GM18508 (cell line): ENCODE results near the gene GNG13.
"Not testable (repeated sequence)": the region's sequence is repeated elsewhere in the genome, so short reads cannot be mapped to it uniquely, and the experiment has no call there.

ENCODE experiments used
- ATAC-seq: cut with Tn5 transposase; IDR thresholded peaks from one replicate; pipeline ENCODE4 v1.9.1; 2021; ENCODE audit warnings: moderate number of reproducible peaks; ENCODE audit not compliant: insufficient read depth, unreplicated experiment

The GNG13 gene

DNA sequence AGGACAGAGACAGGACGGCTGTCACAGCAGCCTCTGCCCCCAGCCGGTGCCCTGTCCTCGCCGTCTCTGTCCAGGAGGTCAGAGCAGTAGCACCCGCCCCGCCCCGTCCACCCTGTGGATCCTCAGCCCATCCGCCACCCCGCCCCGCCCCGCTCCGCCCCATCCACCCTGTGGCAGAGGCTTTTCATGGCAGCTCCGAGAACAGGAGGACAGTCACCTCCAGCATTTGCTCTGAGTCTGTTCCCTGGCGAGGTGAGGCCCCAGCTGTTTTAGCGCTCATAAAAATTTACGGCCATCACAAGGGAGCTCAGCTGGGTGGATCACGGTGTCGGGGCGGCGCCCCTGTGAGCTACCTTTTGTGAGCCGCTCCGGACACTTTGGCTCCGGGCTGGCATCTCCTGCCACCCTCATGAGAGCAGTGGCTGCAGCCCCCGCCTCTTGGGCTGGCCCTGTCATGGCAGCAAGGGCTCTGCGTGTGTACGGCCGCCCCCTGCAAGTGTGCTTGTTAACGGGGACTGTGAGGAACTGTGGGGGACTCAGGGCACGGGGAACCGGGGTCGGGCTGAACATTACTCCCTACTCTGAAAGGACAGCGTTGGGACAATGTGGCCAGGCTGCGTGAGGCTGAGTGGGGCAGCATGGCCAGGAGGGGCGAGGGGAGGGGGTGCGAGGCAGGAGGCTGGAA, 32.3 kb upstream of the GNG13 start:
- ATAC-seq, result no peak

DNA sequence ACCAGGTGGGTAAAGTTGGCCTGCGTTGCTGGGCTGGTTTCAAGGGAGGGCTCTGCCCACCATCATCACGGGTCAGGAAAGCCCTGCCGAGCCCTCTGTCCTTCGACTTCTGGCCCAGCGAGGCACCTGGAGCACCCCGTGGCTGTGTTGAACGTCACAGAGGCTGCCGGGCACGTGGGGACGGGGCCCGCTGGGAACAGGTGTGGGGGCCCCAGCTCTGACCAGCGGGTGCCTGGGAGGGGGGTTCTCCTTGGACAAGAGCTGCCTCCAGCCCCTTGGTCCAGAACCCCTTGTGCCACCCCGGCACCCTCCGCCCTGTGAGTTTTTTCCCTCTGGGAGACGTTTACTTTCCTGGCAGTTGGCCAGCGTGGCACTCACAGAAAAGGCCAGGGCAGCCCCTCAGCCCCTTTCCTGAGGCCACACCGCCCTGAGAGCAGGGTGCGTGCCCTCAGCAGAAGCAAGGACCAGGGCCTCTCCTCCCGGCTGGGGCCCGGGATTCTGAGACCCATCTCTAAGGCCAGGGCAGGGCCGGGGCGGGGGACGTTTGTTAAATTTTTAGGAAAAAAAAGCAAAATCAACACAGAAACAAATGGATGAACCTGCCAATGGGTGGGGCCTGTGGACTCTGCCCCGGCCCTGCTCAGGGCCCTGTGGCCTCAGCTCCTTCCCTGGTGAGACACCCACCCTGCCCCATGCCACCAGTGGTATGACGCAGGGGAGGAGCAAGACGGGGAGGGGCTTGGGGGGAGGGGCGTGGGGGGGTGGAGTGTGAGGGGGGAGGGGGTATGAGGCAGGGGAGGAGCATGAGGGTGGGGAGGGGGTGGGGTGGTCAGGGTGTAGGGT, 31.3 kb upstream of the GNG13 start:
- no peak for ATAC-seq

DNA sequence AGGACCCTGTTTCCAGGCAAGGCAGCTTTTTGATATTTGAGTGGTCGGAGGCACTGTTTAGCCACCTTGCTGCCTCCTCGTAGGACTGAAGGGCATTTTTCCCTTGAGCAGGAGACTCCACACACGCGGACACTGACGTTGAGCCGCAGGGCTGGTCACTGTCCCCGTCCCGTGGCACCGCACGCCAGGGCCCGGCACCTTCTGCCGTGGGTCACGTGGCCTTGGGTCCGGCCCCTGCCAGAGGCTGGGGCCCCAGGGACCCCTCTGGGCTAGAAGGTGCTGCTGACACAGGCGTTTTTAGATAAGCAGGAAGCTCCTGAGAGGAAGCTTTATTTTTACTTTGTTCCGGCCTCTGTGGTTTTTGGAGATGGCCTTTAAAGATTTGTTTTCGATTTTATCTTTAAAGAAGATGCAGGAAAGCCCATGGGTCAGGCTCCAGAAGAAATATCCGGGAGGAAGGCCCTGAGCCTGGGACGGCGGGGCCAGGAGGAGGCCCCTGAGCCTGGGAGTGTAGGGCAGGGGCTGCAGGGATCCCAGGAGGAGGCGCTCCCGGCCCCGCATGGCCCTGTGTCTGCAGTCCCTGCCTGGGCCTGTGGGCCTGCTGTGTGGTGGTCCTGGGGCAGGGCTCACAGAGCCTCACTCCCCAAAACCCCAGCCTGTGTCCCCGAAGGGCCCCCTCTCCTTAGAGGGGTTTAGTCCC, 30.5 kb upstream of the GNG13 start:
- no peak for ATAC-seq

DNA sequence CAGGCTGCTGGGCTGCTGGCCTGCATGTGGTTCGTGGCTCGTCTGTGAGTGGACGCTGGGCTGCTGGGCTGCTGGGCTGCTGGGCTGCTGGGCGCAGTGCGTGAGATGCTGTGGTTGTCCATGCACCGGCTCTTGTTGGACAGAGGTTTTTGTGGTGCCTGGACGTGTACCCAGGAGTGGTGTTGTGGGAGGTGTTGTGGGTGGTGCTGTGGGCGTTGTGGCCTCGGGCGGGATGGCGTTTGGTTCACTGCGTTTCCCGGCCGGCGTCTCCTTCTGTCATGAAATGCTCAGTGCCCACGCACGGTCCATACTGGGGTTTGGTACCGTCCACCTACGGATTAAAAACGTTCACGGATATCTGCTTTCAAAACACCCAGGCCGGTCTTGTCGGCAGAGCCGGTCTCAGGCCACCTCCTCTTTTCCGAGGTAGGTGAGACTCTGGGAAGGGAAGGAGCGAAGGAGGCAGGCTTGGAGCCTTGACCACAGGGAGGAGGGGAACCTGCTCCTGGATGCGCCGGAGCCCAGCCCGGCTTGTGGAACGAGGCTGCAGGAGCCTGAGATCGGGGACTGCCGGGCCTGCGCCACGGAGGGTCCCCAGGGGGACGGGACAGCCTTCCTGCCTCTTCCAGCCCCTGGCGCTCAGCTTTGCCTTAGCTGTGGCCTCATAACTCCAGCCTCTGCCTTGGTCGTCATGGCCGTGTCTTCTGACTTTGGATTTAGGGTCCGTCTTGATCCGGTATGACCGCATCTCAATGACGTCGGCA, 29.8 kb upstream of the GNG13 start:
- no peak for ATAC-seq

DNA sequence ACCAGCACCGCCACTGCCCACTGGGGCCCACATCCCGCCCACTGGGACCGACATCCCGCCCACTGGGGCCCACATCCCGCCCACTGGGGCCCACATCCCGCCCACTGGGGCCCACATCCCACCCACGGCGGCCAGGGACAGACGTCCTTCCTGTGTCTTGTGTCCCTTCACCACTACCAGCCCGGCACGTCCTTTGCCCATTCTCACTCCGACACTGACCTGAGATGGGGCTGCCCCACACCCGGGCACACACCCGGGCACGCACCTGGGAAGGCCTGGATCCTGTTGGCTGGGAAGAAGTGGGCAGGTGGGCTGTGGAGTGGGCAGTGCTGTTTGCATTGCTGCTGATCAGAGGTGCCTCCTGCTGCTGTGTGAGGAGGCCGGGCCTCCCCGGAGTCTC, 28.4 kb upstream of the GNG13 start:
- no peak for ATAC-seq

DNA sequence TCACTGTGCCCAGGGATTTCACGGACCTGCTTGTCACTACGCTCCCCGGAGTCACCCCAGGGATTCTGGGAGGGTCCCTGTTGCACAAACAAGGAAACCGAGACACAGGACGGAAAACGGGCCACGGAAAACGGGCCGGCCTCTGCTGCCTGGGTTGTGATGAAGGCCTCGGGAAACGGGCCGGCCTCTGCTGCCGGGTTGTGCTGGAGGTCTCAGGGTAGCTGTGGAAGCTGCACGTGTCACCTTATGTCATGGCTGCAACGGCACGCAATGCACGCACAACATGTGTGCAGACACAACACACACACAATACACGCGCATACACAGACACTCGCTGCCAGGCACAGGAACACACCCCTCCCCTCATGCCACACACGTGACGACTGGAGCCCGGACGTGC, 27.0 kb upstream of the GNG13 start:
- no peak for ATAC-seq

DNA sequence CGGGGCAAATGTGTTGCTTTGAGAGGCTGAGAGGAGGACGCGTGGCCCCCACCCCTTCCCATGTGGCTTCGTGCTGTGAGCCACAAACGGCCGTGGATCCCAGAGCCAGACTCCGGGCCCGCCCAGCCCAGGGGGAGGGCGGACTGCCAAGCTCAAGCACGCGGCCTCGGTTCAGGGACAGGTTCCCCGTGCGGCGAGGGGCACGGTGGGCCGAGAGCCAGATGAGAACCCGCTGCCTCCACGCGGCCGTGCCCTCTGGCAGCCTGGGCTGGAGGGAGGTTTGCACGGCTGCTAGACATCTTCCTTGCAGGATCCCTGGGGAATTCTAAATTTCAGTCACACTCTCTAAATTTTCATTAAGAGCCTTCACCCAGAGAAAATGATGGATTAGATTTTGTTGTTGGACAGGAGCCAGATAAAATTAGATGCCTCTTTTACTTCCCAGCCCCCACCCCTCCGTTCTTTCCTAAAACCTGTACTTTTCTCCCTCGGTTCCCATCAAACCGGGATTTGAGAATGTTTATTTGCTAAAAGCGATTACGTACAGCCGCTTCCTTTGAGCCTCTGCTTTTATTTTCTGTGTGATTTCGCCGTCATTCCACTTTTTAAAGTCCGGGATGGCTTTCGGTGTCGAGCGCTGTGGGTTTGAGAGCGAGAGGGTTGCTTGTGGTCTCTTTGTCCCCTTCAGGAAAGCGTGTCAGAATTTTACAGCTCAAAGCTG, 25.0 kb upstream of the GNG13 start:
- no peak for ATAC-seq

DNA sequence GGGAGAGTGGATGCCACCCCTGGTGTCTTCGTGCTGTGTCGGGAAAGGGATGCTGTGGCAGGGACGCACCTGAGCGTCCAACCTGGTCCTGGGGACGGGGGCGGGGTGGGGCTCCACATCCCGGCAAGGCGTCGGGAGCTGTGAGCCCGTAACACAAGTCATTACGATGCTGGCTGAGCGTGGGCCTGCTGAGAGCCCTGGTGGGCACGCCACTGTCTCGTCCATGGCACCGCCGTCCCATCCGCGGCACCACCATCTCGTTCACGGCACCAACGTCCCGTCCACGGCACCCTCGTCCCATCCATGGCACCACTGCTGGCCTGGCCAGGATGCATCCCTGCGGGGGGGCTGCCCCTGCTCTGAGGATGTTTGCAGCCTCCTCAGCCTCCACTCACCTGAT, 24.1 kb upstream of the GNG13 start:
- no peak for ATAC-seq

DNA sequence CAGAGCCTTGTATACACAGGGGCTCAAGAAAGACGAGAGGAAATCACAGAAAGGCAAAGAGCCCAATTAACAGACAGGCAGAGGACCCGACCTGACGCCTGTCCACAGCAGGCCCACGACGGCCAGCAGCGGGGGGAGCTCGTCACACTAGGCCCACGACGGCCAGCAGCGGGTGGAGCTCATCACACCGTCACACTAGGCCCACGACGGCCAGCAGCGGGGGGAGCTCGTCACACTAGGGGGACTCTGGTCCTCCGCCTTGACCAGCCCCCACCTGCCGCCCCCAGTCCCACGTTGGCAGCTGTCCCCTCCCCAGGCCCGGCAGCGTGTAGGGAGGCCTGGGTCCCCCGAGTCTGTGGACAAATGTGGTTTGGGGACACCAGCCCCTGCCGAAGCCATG, 23.7 kb upstream of the GNG13 start:
- ATAC-seq, result no peak

DNA sequence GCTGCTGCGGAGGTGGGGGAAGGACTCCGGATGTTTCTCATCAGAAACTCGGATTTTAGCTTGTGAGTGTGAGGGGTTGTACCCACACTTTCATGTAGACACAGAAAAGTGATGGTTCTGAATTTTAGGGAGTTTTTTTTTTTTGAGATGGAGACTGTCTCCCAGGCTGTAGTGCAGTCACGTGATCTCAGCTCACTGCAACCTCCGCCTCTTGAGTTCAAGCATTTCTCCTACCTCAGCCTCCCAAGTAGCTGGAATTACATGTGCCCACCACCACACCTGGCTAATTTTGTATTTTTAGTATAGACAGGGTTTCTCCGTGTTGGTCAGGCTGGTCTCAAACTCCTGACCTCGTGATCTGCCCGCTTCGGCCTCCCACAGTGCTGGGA, 22.4 kb upstream of the GNG13 start:
- no peak for ATAC-seq

DNA sequence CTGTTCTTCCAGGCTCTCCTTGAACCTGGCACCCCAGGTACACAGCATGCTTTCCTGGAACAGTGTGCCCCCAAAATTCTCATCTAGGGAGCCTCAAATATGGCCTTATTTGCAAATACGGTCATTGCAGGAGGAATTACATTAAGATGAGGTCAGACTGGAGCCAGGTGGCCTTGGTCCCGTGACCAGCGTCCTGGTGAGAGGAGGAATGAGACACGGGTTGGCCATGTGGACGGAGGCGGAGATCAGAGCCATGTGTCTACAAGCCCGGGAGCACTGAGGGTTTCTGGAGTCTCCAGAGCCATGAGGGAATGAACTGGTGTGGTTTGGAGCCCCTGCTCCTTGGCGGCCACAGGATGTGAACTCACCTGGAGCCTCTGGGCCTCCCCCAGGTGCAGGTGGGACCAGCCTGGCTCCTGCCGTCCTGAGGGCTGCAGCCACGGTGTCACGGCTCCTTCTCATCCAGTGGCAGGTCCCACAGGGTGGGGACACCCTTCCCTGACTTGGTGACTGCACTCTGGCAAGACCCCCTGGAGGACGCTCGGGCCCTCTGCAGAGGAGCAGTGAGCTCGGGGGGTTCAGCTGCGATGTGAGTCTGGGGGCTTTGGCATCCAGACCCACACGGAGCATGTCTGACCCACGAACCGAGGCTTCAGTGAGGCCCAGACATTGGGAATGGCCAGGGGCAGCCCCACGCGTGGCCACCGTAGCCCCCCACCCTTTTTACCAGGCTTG, 21.8 kb upstream of the GNG13 start:
- no peak for ATAC-seq

DNA sequence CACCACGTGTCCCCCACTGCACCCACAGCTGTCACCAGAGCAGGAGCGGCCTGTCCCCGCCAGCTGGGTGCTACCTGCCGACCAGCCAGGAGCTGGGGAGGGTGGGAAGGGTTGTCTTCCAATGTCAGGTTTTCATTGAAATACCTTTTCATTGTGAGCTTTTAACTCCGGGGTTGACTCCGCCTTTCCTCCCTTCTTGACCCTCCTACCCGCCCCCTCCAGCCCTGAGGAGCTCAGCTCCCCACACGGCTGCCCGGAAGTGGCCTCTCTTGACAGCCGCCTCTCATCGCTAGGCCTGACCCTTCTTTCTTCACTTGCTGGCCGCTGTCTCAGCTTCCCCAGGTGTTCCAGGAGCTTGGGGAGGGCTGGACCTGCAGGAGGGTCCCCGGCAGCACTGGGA, 21.2 kb upstream of the GNG13 start:
- no peak for ATAC-seq

DNA sequence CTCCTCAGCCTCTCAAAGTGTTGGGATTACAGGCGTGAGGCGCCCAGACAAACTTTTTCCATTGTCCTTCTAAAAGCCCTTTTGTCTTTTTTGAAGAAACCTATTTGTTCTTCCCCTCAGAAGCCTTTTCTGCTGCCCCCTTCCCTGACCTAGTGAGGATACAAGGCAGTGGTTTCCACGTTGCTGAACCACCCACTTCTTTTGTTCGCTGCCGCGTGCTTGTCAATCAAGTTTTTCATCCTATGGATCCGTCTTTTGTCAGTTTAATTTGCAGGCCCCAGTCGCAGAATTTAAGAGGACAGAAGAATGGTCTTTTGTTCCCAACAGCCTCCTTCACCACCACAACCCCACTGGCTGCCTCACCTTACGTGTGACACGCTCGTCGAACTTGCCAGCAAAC, 20.2 kb upstream of the GNG13 start:
- no peak for ATAC-seq

DNA sequence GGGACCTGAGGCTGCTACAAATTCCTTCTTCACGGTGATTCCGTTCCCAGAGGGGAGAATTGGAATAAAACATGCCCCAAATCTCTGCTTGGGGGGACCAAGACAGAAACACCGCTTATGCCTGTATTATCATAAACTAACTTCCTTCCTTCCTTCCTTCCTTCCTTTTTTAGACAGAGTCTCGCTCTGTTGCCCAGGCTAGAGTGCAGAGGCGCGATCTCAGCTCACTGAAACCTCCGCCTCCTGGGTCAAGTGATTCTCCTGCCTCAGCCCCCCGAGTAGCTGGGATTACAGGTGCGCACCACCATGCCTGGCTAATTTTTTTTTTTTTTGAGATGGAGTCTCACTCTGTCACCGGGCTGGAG, 19.5 kb upstream of the GNG13 start:
- not testable (repeated sequence) for ATAC-seq

DNA sequence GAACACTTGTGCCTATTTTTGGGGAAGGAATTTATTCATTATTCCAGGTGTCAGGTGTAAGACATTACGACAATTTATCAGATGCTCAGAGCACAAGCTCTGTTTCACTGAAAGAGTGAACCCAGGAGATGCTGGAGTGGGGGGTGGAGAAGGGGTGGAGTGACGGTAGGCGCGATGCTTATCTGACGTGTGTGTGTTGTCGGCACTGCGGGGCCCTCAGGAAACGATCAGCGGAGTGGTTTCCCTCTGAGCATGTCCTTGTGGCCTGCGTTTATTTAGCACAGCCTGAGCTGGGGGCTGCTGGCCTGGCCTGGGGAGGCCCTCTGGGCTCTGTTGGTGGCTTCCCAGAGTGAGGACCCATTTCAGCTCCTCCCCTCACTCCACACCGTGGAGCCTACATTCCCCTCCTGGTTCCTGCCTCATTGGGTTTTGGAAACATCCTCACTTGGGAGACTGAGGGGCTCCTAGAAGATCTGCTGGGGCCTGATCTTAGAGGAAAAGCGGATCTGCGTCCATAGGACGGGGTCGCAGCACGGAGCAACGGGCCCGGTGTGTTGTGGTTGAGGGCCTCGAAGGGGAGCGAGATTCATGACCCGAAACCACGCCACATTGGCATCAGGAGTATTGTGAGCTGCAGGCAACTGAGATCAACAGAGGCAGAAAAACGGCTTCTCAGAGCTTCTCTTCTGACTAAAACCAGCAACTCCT, 19.0 kb upstream of the GNG13 start:
- no peak for ATAC-seq

DNA sequence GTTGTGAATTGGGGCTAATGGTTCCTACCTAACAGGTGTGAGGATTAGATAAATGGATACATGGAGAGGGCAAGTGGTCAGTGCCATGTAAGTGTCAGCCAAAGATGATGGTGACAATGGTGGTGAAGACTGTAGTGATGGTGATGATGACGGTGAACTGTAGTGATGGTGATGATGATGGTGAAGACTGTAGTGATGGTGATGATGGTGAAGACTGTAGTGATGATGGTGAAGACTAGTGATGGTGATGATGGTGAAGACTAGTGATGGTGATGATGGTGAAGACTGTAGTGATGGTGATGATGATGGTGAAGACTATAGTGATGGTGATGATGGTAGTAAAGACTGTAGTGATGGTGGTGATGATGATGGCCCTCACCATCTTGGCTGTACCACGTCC, 18.1 kb upstream of the GNG13 start:
- no peak for ATAC-seq

DNA sequence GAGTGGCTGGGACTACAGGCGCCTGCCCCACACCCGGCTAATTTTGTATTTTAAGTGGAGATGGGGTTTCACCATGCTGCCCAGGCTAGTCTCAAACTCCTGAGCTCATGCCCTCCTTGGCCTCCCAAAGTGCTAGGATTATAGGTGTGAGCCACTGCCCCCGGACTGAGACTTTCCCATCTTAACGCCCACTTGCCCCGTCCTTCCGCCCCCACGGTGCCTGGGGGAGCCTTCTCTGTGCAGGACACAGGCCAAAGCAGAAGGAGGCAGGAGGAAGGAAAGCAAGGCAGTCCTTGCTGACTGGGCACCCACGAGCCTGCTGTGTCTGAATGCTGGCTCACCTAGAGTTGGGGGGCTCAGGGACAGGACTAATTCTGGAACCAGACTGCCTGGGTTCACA, 17.6 kb upstream of the GNG13 start:
- no peak for ATAC-seq

DNA sequence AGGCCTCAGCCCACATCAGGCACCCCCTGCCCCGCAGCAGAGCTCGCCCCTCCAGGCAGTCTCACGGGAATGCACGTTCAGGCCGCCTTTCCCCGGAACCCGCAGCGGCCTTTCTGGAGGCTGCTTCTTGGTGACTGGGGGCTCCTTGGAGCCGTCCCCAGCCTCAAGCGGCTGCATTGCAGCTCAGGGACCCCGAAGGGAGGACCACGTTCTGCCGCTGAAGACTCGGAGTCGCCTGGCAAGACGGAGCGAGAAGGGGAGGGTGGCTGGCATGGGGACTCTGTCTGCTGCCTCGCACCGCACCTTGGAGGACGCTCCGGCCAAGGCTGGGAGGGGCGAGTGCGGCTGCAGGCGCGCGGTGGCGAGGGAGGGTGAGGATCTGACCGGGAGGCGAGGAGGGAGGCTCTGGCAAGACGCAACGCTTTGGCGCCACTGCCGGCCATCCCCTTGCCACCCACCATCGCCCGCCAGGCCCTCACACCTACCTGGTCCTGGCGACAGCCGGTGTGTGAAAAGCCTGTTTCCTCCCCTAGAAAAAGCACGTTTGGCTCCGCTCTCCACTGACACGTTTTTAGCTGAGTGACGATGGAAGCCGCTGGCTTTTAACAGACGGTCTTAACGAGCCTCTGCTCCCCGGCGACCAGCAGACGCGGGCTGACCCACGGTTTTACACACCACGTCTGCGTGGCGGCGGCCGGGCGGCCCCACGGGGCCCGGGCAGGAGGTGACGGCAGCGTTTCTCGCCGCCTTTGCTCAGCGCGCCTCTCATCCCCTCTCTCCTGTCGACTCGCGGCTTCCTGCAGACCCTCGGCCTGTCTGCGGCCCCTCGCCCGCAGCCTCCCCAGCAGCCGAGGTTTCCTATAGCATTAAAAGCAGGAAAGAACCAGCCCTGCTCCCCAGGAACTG, 16.7 kb upstream of the GNG13 start:
- ATAC-seq, result no peak
